Suppressor macrophage treated with lipopolysaccharide for 4 hours (primary cell): Measurements from ENCODE around the gene HOXA11.

Source experiments
- DNase-seq: peaks from one replicate; pipeline ENCODE4 v3.0.0-alpha.2; 2020

The HOXA11 gene

DNA sequence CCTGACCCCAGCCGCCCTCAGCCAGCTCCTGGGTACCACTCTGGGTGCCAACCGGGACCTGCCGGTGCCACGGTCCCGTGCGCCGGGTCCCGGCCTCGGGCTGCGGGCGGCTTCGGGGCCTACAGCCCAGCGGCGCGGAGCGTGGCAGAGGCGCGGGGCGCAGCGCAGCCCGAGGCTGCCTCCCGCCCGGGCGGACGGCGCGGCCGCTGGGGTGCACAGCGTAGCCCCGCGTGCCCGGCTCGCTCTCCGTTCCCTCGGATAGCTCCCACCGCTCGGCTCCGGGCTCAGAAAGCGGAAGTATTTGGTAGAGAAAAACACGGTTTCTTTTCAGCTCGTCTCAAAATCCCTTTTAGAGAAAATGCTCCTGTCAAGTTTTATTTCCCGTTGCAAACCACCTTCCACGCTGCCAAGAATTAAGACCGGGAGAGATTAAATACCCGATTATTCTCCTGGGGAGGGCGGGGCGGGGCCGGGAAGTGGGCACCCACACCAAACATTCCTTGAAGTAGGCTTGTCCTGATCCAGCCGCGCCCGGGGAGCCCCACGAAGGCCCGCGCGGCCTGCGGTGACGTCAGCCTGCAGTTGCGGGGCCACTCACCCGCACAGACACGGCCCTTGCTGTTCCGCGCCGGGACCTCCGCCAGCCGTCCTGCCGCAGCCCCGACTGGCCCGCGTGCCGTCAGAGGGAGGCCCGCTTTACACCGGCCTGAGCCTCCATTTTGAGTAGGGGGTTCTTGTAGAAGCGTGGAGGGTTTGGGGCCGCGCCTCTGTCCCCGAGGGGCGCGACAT lies 7.7 kb upstream of the HOXA11 start:
- peak; percentile 72 for DNase-seq

- DNase-seq, result no peak
Observed at GRCh38 chr7:27191833-27192545, 7.0 kb upstream of the HOXA11 start.

- no peak for DNase-seq
Observed at GRCh38 chr7:27191161-27191731, 6.2 kb upstream of the HOXA11 start.

DNA sequence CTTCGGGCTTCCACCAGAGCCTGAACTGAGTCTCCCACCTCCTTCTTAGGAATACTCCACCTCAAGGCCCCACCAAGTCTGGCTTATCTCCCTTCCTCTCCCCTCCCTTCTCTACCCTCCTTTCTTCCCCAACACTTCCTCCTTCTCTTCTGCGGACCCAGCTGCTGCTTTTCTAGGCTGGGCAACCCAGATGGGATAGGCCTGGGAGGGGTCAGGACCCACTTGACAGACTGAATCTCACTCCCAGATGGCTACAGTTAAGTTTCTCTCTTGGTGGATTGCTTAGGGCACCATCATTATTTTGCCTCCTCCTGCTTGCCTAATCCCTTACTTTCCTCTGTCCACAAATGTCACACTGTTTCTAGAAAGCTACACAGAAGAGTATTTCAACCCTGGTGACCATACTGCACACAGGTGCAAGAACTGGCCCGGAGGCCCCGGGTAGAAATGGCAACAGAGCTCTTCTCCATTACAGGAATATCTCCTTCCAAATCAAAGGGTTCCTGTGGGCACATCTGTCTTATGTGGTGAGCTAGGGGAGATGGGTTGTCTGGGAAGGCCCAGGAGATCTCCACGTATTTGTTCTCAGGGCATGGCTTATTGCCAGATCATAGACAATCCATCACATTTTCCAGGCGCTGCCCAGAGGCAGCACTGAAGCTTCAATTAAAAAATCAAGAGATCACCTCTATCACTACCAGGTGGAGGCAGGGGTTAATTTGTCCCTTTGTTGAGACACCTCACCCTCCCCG lies 5.1 kb upstream of the HOXA11 start:
- DNase-seq, result no peak

GRCh38 chr7:27189295-27189996 lies 4.4 kb upstream of the HOXA11 start:
- DNase-seq, result no peak

GRCh38 chr7:27188386-27189294 lies 3.6 kb upstream of the HOXA11 start:
- no peak for DNase-seq

DNA sequence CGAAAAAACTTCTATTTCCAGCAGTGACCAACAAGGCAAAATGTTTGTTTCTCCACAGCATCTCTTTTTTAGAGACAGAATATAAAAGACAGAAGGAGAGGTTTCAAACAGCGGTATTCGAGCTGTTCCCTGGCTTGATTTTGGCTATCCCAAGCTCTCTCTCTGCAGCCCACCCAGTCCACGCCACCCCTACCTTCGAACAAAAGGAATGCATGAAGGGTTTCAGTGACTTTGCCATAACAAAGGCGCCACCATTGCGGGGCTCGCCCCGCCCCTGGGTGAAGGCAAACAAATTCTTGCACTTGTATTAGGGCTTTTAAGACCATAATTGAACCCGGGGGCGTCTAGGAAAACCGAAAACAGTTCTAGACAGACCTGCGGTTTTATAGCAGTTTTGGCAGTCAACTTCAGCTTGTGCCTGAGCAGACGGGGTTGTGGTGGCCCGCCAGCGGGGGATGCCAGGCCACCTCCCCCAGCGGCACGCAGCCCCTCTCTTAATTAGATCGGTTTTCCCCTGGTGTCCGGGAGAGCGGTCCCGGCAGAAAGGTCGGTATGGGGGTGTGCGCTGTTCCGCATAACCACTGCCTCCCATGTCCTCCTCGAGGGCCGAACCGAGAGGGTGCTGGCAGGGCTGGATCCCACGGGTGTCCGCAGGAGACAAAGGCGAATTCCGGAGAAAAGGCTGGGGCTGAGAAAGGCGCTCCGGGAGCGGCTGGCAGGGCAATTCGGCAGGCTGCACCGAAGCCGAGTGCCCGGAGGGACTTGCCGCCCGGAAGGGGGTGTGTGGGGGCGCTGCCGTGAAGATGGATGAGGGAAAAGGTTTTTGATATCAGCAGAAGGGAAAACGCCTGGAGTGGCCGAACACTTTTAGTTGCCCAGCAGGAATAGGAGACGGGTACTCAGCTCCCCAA lies 2.7 kb upstream of the HOXA11 start:
- DNase-seq, result no peak

DNA sequence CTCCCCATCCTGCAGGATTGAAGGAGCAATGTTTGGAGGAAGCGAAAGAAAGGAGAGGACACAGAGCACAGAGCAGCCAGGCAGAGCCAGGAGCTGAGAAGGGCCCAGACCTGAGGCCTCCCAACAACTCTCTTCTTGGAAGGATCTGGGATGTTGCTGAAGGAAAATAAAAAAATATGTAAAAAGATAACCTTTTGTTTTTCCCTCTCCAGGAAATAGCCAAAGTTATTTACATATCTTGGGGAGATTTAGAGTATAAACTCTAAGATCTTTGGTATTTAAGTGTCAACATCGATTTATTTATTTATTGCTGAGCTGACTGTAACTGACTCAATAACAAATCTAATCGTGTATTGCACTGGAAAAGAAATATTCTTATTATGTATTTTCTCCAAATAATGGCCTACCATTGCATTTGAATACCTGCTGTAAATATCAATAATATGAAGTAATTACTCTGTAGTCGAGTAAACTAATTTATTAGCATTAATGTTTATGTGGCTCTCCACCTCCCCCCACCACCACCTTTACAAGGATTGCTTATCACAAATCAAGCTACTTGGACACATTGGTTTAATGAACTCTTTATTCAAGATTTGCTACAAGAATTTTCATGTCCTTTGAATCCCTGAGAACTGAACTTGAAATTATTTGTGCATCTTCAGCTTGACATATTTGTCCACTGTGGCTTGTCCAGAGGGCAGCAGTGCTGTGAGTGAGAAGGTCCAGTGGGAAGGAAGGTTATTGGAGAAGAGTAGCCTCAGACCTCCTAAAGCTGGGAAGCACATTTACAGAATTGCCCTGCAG lies 1.8 kb upstream of the HOXA11 start:
- no peak for DNase-seq

GRCh38 chr7:27185854-27186667 lies 1.0 kb upstream of the HOXA11 start:
- DNase-seq, result no peak

DNA sequence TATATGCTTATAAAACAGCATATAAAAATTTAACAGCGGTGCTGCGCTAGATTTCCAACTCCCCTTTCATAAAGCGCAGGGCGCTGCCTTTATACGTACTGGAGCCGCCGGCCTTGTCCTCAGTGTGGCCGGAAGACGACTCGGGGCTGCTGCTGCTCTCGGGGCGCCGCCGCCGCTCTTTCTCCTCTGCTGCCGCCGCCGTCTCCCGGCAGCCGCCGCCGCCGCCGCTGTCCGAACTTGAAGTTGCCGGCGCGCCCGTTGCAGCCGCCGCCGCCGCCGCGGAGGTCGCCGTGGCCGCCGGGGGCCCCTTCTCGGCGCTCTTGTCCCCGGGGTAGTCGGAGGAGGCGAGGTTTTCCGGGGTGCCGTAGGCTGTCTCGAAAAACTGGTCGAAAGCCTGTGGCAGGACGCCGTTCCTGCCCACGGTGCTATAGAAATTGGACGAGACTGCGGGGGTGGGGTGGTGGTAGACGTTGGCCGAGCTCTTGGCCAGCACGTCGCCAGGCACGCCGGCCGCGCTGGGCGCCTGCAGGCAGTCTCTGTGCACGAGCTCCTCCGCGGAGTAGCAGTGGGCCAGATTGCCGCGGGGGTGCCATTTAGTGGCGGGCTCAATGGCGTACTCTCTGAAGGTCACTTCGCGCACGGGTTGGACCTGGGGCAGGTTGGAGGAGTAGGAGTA lies 557 bp downstream of the HOXA11 start:
- DNase-seq, result no peak

DNA sequence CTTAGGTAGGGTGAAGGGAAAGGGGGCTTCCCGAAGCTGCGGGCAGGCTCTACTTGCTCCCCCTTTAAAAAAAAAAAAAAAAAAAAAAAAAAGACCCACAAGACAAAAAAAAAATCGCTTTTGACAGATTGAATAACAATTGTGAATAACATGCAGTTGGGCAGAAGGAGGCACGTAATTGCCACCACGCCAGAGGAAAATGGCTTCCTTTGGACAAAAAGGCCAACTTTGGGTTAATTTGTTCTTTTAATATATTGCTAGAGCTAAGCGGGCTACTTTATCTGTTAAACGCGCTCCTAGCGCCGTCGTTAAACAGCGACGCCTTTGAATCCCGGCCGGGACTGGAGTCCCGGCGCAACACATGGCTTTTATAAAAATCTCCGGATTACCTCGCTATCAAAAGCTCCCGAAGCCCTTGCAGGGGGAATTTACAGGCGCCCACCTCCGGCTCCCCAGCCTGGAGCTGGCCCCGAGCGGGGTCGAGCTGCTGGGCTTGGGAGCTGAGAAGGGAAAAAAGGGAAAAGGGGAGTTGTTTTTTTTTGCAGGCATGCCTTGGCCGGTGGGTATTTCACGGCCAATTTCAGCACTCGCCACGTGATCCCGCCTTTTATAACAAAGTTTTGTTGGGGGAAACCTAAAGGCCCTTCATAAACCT lies 1.2 kb downstream of the HOXA11 start:
- no peak for DNase-seq

- DNase-seq, result no peak
Observed at GRCh38 chr7:27182861-27183681, 2.0 kb downstream of the HOXA11 start.

DNA sequence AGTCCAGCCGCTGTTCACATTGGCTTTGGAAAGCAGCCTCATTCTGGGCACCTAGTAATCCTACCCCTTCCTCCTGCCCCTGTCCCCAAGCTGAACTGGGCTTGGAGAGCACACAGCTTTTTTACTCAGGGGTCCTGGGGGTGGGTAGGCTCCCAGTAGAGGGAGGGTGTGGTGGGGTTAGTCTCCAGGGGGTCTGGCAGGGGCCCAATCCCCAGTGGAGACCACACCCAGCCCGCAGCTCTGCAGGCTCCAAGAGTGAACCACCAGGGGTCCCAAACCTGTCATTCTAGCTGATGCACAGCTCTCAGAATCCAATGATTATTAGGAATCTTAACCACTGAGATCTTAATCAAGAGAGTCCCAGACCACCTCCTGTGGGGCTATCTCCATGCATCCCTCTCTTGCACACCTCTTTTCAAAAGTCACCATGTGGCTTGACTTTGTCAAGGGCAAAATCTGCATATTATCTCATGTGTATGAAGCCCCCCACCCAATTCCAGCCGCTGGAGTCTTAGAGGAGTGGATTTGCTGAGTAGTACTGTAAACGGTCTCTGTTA lies 2.7 kb downstream of the HOXA11 start:
- no peak for DNase-seq

- DNase-seq, result no peak
Observed at GRCh38 chr7:27181795-27182275, 3.2 kb downstream of the HOXA11 start.

DNA sequence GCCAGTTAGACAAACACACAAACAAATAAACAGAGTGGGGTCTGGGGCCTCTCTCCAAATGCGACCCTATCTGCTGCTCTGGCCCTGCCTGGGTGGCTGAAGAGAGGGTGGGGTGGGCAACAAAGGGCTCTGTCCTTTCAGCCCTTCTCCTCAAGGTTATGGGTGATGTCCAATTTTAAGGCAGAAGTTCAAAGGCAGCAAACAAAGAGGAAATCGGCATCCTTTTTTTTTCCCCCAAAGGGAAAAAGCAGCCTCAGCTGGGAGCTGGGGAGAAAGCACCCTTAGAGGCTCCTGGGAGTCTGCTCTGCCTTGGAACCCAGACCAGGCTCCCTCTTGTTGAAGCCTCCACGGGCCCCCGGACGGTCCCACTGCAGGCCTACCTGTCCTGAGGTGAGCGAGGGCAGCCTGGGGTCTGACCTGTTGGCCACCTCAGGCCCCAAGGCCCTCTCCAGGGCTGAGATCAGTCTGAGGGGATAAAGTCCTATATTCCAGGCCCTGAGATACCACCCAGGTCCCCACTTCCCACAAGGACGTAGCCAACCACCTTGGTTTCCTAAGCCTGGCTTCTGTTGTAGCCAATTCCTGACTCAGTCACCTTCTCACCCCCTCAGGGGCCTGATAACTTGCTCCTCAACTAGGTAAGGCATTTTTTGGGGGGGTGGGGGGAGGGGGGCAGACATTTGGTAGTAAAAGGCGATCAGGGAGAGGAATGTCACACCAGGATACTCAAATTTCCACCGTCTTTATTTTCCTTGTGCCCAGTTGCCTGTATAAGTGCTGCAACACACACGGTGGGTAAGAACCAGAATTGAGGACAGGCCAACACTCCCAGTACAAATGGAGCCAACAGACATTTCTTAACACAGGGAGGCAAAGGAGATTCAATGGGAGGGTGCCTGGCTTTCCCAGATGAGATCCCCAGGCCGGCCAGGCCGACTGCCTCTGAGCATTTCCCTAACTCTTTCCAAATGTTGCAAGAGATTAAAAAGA lies 4.3 kb downstream of the HOXA11 start:
- no peak for DNase-seq
